GM23338 (cell line): Measurements from ENCODE around the gene WNT5A. TPM values are rescaled to one million over a fixed set of nuclear protein-coding genes. Genes with fewer than 3 reads are reported as not detected.

ENCODE experiments used
- ATAC-seq: fragments of 200-7000 bp; cut with Tn5 transposase; 3 replicates; pipeline ENCODE4 v1.9.1; 2020
- DNase-seq: peaks from one replicate; pipeline ENCODE4 v3.0.0-alpha.2; 2015; ENCODE audit warnings: low spot score
- H2AFZ ChIP-seq: fragments of 200-600 bp; sonication (generic); 2 replicates; pipeline ENCODE4 v1.8.0; 2016; ENCODE audit warnings: antibody characterized with exemption, mild to moderate bottlenecking, moderate library complexity
- H3F3A ChIP-seq: fragments of 200-600 bp; sonication (generic); replicated peaks from 2 replicates; pipeline ENCODE4 v1.8.0; 2017; ENCODE audit warnings: antibody characterized with exemption, mixed run types, low read depth
- H3K27ac ChIP-seq: fragments of 200-600 bp; sonication (generic); 2 replicates; pipeline ENCODE4 v1.6.1; 2016; ENCODE audit warnings: low read depth
- H3K27me3 ChIP-seq: fragments of 200-600 bp; sonication (generic); 2 replicates; pipeline ENCODE4 v1.8.0; 2016; ENCODE audit warnings: mild to moderate bottlenecking, mixed run types, moderate library complexity; ENCODE audit not compliant: insufficient read depth
- H3K36me3 ChIP-seq: fragments of 200-600 bp; sonication (generic); 2 replicates; pipeline ENCODE4 v1.8.0; 2016; ENCODE audit warnings: mild to moderate bottlenecking; ENCODE audit not compliant: insufficient read depth
- H3K4me1 ChIP-seq: fragments of 200-600 bp; sonication (generic); 2 replicates; pipeline ENCODE4 v1.8.0; 2016; ENCODE audit warnings: mild to moderate bottlenecking, moderate library complexity; ENCODE audit not compliant: insufficient read depth
- H3K4me2 ChIP-seq: fragments of 200-600 bp; sonication (generic); 2 replicates; pipeline ENCODE4 v1.7.1; 2017; ENCODE audit warnings: mixed run types
- H3K4me3 ChIP-seq: fragments of 200-600 bp; sonication (generic); 2 replicates; pipeline ENCODE4 v1.6.1; 2016; ENCODE audit warnings: mixed run types
- H3K79me2 ChIP-seq: fragments of 200-600 bp; sonication (generic); replicated peaks from 2 replicates; pipeline ENCODE4 v1.8.0; 2017; ENCODE audit warnings: mild to moderate bottlenecking; ENCODE audit not compliant: insufficient read depth
- H3K9me2 ChIP-seq: fragments of 200-600 bp; sonication (generic); 2 replicates; pipeline ENCODE4 v1.8.0; 2017; ENCODE audit not compliant: insufficient read depth
- H4K20me1 ChIP-seq: fragments of 200-600 bp; sonication (generic); replicated peaks from 2 replicates; pipeline ENCODE4 v1.8.0; 2017; ENCODE audit warnings: mild to moderate bottlenecking; ENCODE audit not compliant: insufficient read depth
- H3K27ac Mint-ChIP-seq: 2 replicates; pipeline ENCODE4 v1.8.0; 2020; ENCODE audit warnings: inconsistent platforms, mild to moderate bottlenecking, moderate library complexity, mixed read lengths
- H3K27me3 Mint-ChIP-seq: 3 replicates; pipeline ENCODE4 v1.8.0; 2022; ENCODE audit warnings: low read depth, mild to moderate bottlenecking, moderate library complexity, mixed read lengths, inconsistent platforms; ENCODE audit not compliant: insufficient read depth, poor library complexity
- H3K36me3 Mint-ChIP-seq: 3 replicates; pipeline ENCODE4 v1.8.0; 2021; ENCODE audit warnings: low read depth, mild to moderate bottlenecking, inconsistent platforms, moderate library complexity, mixed read lengths
- H3K4me1 Mint-ChIP-seq: 3 replicates; pipeline ENCODE4 v1.8.0; 2020; ENCODE audit warnings: mild to moderate bottlenecking, inconsistent platforms, mixed read lengths
- H3K4me3 Mint-ChIP-seq: 3 replicates; pipeline ENCODE4 v1.8.0; 2021; ENCODE audit warnings: moderate library complexity, mild to moderate bottlenecking, inconsistent platforms, mixed read lengths
- H3K9me3 Mint-ChIP-seq: 3 replicates; pipeline ENCODE4 v1.8.0; 2020; ENCODE audit warnings: moderate library complexity, mild to moderate bottlenecking, inconsistent platforms, mixed read lengths
- CTCF ChIP-seq, 2 experiments: fragments of 200-600 bp in 1 of 2; sonication (generic) in 1 of 2; conservative IDR thresholded peaks; 2 replicates each; pipeline versions ENCODE4 v1.5.1 to v1.6.1; 2016 to 2017; ENCODE audit warnings: antibody characterized with exemption in 2 of 2, low read depth in 2 of 2, mild to moderate bottlenecking in 2 of 2, moderate library complexity in 1 of 2
- EZH2 ChIP-seq: fragments of 200-600 bp; sonication (generic); IDR thresholded peaks from one replicate; pipeline ENCODE4 v1.8.0; 2017; ENCODE audit warnings: antibody characterized with exemption, mild to moderate bottlenecking, low read depth; ENCODE audit not compliant: unreplicated experiment
- JUNB ChIP-seq: IDR thresholded peaks from one replicate; pipeline ENCODE4 v1.6.1; 2016; ENCODE audit warnings: antibody characterized with exemption; ENCODE audit not compliant: unreplicated experiment
- NANOG ChIP-seq: IDR thresholded peaks from 2 replicates; pipeline ENCODE4 v1.6.1; 2016; ENCODE audit warnings: antibody characterized with exemption, borderline replicate concordance
- POLR2AphosphoS5 ChIP-seq: IDR thresholded peaks from 2 replicates; pipeline ENCODE4 v1.6.1; 2016; ENCODE audit warnings: antibody characterized with exemption, low read depth
- REST ChIP-seq: IDR thresholded peaks from one replicate; pipeline ENCODE4 v1.6.1; 2018; ENCODE audit warnings: antibody characterized with exemption; ENCODE audit not compliant: unreplicated experiment
- STAT1 ChIP-seq: IDR thresholded peaks from one replicate; pipeline ENCODE4 v1.6.1; 2016; ENCODE audit warnings: antibody characterized with exemption; ENCODE audit not compliant: unreplicated experiment
- ZNF331 ChIP-seq: fragments of 250-450 bp; sonication (Bioruptor Pico); IDR thresholded peaks from 2 replicates; pipeline ENCODE4 v1.5.0; 2020; ENCODE audit warnings: low read depth, mild to moderate bottlenecking, moderate library complexity
- ZNF462 ChIP-seq: fragments of 250-450 bp; sonication (Bioruptor Pico); IDR thresholded peaks from 2 replicates; pipeline ENCODE4 v1.5.0; 2020; ENCODE audit warnings: mild to moderate bottlenecking, moderate library complexity
- polyA plus RNA-seq: library from polyadenylated mRNA; unstranded; fragments of >200 nt; fragmentation: Nextera tagmentation; extraction: Ambion mirVana; gene quantifications from 2 replicates; pipeline ENCODE4 v1.2.1, GENCODE V29; 2016
- total RNA-seq: library from RNA; depleted of rRNA; stranded (reverse); fragments of >200 nt; shearing (Covaris generic); gene quantifications from 2 replicates; pipeline ENCODE4 v1.2.3, GENCODE V29; 2014

WNT5A gene
- total and polyA plus RNA-seq, 2 experiments from 2014 or later, result 0.53 to 4.0 TPM

- TF ChIP-seq STAT1, result no peak
- TF ChIP-seq ZNF462 (CRISPR knock-in tag), result no peak
- TF ChIP-seq NANOG, result no peak
Observed at GRCh38 chr3:55500555-55501330, 13.6 kb upstream of the WNT5A start (continued).

GRCh38 chr3:55498520-55498919 lies 11.4 kb upstream of the WNT5A start:
- DNase-seq (peak; percentile 16), ATAC-seq (peak; percentile 33; the same call in 1 of the 3 replicates)
- Histone ChIP-seq H4K20me1 (no peaks in the 10 kb centered on the region), H3K4me1 (no peaks in the 10 kb centered on the region), H2AFZ (no peak overlapping the region), H3K4me2 (no peak overlapping the region), H3K4me3 (no peak overlapping the region), H3K79me2 (no peaks in the 10 kb centered on the region), H3F3A (no peaks in the 10 kb centered on the region), H3K27ac (no peak overlapping the region), H3K9me2 (no peaks in the 10 kb centered on the region), H3K36me3 (no peaks in the 10 kb centered on the region), H3K27me3 (no peaks in the 10 kb centered on the region)
- H3K27me3 Mint-ChIP-seq, result peaks cover 2% of the 10 kb centered on the region
- H3K9me3 Mint-ChIP-seq, result no peaks in the 10 kb centered on the region
- H3K27ac Mint-ChIP-seq, result no peak overlapping the region
- no peak overlapping the region for H3K4me3 Mint-ChIP-seq
- no peaks in the 10 kb centered on the region for H3K36me3 Mint-ChIP-seq
- no peaks in the 10 kb centered on the region for H3K4me1 Mint-ChIP-seq
- TF ChIP-seq EZH2 (no peak), REST (no peak), NANOG (no peak), ZNF331 (CRISPR knock-in tag) (no peak), JUNB (no peak), STAT1 (no peak), CTCF (conservative IDR thresholded peaks at IDR 0.05; ENCODE audit: low read depth in 2 of 2) (no peak), POLR2AphosphoS5 (no peak)
